GM12873 (cell line): ENCODE results near the gene KCNV2.

Experiments
- TF ChIP-seq, protein P1 (sequence below): IDR thresholded peaks from 2 replicates; pipeline ENCODE4 v1.5.1; 2012; ENCODE audit warnings: low read depth, mild to moderate bottlenecking, moderate library complexity, low read length, control low read depth; ENCODE audit not compliant: insufficient read depth; ENCODE audit errors: missing control alignments

Gene KCNV2

DNA sequence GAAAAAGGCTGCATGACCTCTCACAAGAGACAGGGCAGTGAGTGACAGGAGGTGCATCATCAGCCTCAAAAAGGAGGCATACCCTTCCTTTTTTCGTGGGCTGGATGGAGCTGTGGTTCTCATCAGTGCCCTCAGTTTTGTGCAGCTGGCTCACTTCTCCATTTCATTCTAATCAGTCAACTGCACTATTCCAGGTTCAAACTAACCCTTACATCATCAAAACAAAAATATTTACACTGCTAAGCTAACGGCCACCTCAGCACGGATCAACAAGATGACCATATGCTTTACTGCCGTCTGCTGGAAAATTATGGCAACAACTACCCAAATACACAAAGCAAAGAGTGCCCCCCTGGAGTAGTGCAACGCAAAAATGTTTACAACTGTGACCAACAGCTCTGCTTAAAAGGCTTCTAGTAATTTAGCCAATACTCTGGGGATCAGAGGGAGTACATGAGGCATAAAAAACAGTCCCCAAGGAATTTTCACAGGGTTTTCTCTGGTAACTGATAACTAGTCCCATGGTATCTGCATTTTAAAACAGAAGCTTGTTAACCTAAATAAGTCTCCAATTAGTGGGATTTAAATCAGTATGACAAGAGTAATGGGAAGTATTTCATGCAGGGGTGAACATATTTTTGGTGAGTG, 10.8 kb downstream of the KCNV2 start:
- TF ChIP-seq, protein P1, sequence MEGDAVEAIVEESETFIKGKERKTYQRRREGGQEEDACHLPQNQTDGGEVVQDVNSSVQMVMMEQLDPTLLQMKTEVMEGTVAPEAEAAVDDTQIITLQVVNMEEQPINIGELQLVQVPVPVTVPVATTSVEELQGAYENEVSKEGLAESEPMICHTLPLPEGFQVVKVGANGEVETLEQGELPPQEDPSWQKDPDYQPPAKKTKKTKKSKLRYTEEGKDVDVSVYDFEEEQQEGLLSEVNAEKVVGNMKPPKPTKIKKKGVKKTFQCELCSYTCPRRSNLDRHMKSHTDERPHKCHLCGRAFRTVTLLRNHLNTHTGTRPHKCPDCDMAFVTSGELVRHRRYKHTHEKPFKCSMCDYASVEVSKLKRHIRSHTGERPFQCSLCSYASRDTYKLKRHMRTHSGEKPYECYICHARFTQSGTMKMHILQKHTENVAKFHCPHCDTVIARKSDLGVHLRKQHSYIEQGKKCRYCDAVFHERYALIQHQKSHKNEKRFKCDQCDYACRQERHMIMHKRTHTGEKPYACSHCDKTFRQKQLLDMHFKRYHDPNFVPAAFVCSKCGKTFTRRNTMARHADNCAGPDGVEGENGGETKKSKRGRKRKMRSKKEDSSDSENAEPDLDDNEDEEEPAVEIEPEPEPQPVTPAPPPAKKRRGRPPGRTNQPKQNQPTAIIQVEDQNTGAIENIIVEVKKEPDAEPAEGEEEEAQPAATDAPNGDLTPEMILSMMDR: peak; percentile 81

DNA sequence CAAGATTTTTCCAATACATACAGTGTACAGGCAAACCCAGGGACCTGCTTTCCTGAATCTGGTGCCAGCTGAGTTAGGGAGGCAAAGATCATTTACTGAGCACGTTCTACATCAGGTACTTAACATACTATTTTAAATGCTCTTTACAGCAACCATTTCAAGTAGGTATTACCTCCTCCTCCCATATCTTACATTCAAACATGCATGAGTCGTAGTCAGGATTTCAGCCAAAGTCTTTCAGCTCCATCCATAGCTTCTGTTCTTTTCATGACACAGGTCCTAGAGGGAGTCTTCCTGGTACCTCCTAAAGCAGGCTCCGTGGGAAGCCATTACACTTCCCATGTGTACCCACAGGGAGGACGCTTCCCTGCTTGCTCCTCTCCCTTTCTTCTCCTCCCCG, 11.7 kb downstream of the KCNV2 start:
- TF ChIP-seq, protein P1: no peak

DNA sequence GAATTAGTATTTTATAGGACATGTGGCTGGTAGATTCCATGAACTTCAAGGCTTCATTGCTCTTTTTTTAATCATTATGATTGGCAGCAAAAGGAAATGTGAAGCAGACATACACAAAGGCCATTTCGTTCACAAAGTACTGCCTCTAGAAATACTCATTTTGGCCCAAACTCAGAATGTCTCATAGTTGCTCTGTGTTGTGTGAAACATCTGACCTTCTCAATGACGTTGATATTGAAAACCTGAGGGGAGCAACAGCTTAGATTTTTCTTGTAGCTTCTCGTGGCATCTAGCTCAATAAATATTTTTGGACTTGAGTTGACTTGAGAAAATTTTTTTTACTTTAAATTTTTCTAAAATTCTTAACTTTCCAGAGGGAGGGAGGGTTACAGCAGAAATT, 12.4 kb downstream of the KCNV2 start:
- TF ChIP-seq, protein P1: no peak

DNA sequence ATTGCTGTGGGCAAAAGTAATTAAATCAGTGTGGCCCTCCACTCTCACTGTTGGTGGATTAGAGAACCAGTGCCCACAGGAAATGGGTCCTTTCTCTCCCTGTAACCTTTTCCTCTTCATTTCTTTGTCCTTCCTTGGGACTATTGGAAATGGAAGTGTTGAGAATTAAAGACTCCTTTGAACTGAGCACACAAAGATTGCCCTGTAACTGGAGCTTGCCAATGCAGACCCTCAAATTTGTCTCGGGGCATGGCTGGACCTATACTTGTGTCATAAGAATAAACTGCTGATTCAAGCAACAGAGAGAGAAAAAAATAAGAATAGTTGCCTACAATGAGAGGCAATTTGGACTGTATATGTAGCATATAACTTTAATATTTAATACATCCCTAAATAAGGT, 13.7 kb downstream of the KCNV2 start:
- TF ChIP-seq, protein P1: no peak

DNA sequence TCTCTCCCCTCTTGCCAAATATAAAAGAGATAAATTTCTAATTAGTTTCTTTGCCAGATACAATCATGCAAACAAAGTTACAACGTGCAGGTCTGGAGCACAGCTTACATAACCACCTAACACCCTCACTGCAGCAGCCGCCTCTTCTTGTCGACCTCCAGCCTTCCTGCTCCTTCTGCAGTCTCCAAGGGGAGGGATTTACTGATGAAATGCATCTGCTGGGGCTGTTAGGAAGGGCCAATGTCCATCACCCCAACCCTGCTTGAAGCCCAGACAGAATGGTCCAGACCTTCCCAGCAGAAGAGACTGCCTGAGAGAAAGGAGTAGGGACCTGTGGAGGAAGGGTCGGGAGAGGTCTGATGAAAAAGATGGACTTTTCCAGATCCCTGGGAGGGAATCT, 15.2 kb downstream of the KCNV2 start:
- TF ChIP-seq, protein P1: no peak

DNA sequence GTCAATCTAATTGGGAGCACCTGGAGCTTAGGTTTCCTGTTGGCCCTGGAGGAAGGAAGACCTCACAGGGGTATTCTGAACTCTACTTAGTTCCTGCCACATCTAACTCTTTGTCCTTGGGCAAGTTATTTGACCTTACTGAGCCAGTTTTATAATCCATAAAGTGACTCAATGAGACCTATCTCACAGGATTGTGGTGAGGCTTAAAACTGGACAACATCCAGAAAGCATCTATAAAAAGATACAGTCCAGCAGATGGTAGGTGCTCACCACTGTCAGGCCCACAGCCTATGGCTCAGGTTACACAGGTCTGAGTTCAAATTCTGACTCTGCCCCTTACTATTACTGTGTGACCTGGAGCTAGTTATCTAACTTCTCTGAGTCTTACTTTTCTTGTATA, 23.3 kb downstream of the KCNV2 start:
- TF ChIP-seq, protein P1: no peak

DNA sequence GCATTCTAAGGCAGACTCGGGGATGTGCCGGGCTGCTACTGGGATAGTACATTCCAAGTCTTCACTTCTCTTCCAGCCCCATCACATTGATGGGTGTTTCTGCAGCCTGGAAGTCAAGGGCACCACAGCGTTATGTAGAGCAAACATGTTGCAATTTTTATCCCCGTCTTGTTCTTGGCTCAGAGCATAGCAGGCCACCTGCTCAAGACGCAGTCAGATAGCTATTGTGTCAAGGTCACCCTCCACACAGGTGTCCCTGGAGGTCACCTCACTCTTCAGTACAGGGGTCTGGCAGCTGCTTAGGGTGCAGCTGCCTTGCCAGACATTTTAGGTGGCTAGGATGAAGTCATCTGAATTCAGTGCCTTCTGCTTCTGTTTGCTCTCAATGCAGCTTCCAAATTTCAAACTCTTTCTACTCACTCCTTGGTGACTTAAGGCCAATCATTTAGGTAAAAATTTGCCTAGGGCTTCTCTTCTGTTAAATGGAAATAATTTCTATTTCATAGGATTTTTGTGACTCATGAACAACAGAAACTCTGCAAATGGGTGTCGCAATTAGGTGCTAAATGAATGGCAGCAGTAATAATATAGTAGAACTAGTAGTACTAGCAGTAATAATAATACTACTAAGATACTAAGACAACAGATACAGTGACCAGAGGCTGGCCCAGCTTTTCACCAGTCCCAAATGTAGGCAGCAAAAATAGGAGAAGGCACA, 24.3 kb downstream of the KCNV2 start:
- TF ChIP-seq, protein P1: no peak
